B cell (primary cell): ENCODE results near the gene VTCN1. TPM values are rescaled to one million over a fixed set of nuclear protein-coding genes. Genes with fewer than 3 reads are reported as not detected.

Experiments used
- ATAC-seq: fragments of 200-7000 bp; cut with Tn5 transposase; one replicate; pipeline ENCODE4 v1.10.0; 2021; ENCODE audit warnings: low read depth, mild to moderate bottlenecking, moderate number of reproducible peaks, moderate library complexity
- CTCF ChIA-PET: fragments of 350-600 bp; sonication (Branson Sonifier 250); formaldehyde crosslinking; loops from one replicate; lab custom pipeline; 2021; ENCODE audit warnings: antibody characterized with exemption, inconsistent platforms; lab: Charles Lee
- POLR2A ChIA-PET: fragments of 350-600 bp; sonication (Branson Sonifier 250); formaldehyde crosslinking; loops from one replicate; lab custom pipeline; 2021; ENCODE audit warnings: antibody characterized with exemption; lab: Charles Lee
- DNase-seq: peaks from one replicate; pipeline ENCODE4 v3.0.0; 2013
- H2AFZ ChIP-seq: 2 replicates; pipeline ENCODE4 v1.6.1; 2012; ENCODE audit warnings: mild to moderate bottlenecking, low read depth, low read length; ENCODE audit not compliant: insufficient read depth, poor library complexity, severe bottlenecking
- H3K27ac ChIP-seq, 2 donors: 1 replicate in 1 of 2; 2 replicates in 1 of 2; pipeline ENCODE4 v1.5.1; 2012 to 2013; ENCODE audit warnings: low read length in 2 of 2, mild to moderate bottlenecking in 2 of 2, moderate library complexity in 1 of 2
- H3K27me3 ChIP-seq, 4 experiments: fragments of 200-600 bp in 1 of 4; sonication (generic) in 1 of 4; replicated peaks in 1 of 4; 1 replicate in 2 of 4; 2 replicates in 2 of 4; pipeline versions ENCODE4 v1.6.1 to v1.7.0; 2013 to 2016; ENCODE audit warnings: low read length in 3 of 4, mild to moderate bottlenecking in 2 of 4, mixed read lengths in 1 of 4, moderate library complexity in 1 of 4; ENCODE audit not compliant: insufficient read depth in 4 of 4, control insufficient read depth in 3 of 4; ENCODE audit errors: control extremely low read depth in 1 of 4
- H3K36me3 ChIP-seq, 2 experiments: replicated peaks in 1 of 2; 1 replicate in 1 of 2; 2 replicates in 1 of 2; pipeline versions ENCODE4 v1.6.1 to v1.7.1; 2013; ENCODE audit warnings: low read length in 1 of 2; ENCODE audit not compliant: insufficient read depth in 2 of 2, control insufficient read depth in 1 of 2; ENCODE audit errors: control extremely low read depth in 1 of 2, extremely low read depth in 1 of 2
- H3K4me1 ChIP-seq, 2 donors: fragments of 200-600 bp in 1 of 2; sonication (generic) in 1 of 2; 1 replicate in 1 of 2; 2 replicates in 1 of 2; pipeline versions ENCODE4 v1.5.1 to v1.6.1; 2013 to 2017; ENCODE audit warnings: low read length in 2 of 2; ENCODE audit not compliant: control insufficient read depth in 2 of 2, insufficient read depth in 2 of 2
- H3K4me2 ChIP-seq: replicated peaks from 2 replicates; pipeline ENCODE3; 2012; ENCODE audit warnings: mild to moderate bottlenecking, low read depth, low read length; ENCODE audit not compliant: poor library complexity, severe bottlenecking
- H3K4me3 ChIP-seq, 5 experiments: fragments of 200-600 bp in 1 of 5; sonication (generic) in 1 of 5; 1 replicate in 3 of 5; 2 replicates in 2 of 5; pipeline versions ENCODE4 v1.5.1 to v1.7.0; 2011 to 2016; ENCODE audit warnings: low read length in 4 of 5, mild to moderate bottlenecking in 4 of 5, low read depth in 2 of 5, control low read depth in 1 of 5, moderate library complexity in 1 of 5; ENCODE audit not compliant: insufficient read depth in 1 of 5; ENCODE audit errors: control extremely low read depth in 1 of 5, extremely low read depth in 1 of 5
- H3K79me2 ChIP-seq: fragments of 200-600 bp; sonication (generic); one replicate; pipeline ENCODE4 v1.6.0; 2016; ENCODE audit warnings: low read length; ENCODE audit not compliant: control insufficient read depth, insufficient read depth
- H3K9ac ChIP-seq: fragments of 200-600 bp; sonication (generic); 2 replicates; pipeline ENCODE4 v1.6.1; 2017; ENCODE audit warnings: mild to moderate bottlenecking, low read length, moderate library complexity
- H3K9me3 ChIP-seq, 3 donors: one replicate each; pipeline versions ENCODE4 v1.6.1 to v1.7.1; 2013; ENCODE audit warnings: low read length in 2 of 3; ENCODE audit not compliant: control insufficient read depth in 2 of 3, insufficient read depth in 1 of 3; ENCODE audit errors: control extremely low read depth in 1 of 3
- H4K20me1 ChIP-seq: 2 replicates; pipeline ENCODE4 v1.6.0; 2012; ENCODE audit warnings: mild to moderate bottlenecking, low read length; ENCODE audit not compliant: insufficient read depth, control insufficient read depth, poor library complexity, severe bottlenecking
- H3K27ac Mint-ChIP-seq: one replicate; pipeline ENCODE4 v1.8.0; 2021; ENCODE audit warnings: mixed read lengths
- H3K27me3 Mint-ChIP-seq: one replicate; pipeline ENCODE4 v1.8.0; 2021; ENCODE audit warnings: mixed read lengths
- H3K4me1 Mint-ChIP-seq: one replicate; pipeline ENCODE4 v1.8.0; 2021; ENCODE audit warnings: mixed read lengths
- H3K4me3 Mint-ChIP-seq: one replicate; pipeline ENCODE4 v1.8.0; 2021; ENCODE audit warnings: mixed read lengths
- H3K9me3 Mint-ChIP-seq: one replicate; pipeline ENCODE4 v1.8.0; 2022; ENCODE audit warnings: mixed read lengths; ENCODE audit not compliant: insufficient read depth
- EZH2 ChIP-seq: IDR thresholded peaks from 2 replicates; pipeline ENCODE4 v1.6.1; 2012; ENCODE audit warnings: borderline replicate concordance, low read depth, mild to moderate bottlenecking, moderate library complexity, low read length; ENCODE audit not compliant: insufficient read depth, poor library complexity, severe bottlenecking
- WGBS: methylation state at CpG from one replicate; pipeline ENCODE4 v1.1.5; 2013; ENCODE audit warnings: missing lambda C conversion rate; ENCODE audit not compliant: insufficient coverage; 5-methylcytosine and 5-hydroxymethylcytosine counted together
- intact Hi-C: fragments of 100-400 bp; cut with micrococcal nuclease; formaldehyde crosslinking; loops from one replicate; pipeline ENCODE4 v1.10.0; 2022
- polyA plus RNA-seq: library from polyadenylated mRNA; depleted of rRNA; stranded (reverse); fragments of >200 nt; gene quantifications from 2 replicates; pipeline ENCODE4 v1.2.3, GENCODE V29; 2012
- total RNA-seq, 2 donors: library from RNA; stranded (reverse); fragments of 120-200 nt in 1 of 2; gene quantifications; 1 replicate in 1 of 2; 2 replicates in 1 of 2; pipeline versions ENCODE4 v1.2.3 to v1.2.4, GENCODE V29; 2013 to 2022
- TF ChIP-seq, protein P1 (sequence below): fragments of 200-600 bp; IDR thresholded peaks from one replicate; pipeline ENCODE4 v1.8.0; 2022; ENCODE audit warnings: antibody characterized with exemption, mild to moderate bottlenecking

Gene VTCN1
- total and polyA plus RNA-seq, 2 donors (not counting 1 experiment from before 2014, with no cell fraction given): not detected

- peaks cover 0 to 7% (median 1%) of the 10 kb centered on the region in 4 experiments for H3K27me3 ChIP-seq
- Mint-ChIP-seq H3K4me1 (no peaks in the 10 kb centered on the region), H3K9me3 (peaks cover 3% of the 10 kb centered on the region), H3K27me3 (peaks cover 14% of the 10 kb centered on the region), H3K27ac (no peak overlapping the region), H3K4me3 (no peak overlapping the region)
- WGBS: 81% methylated on average over 3 of the region's 5 CpGs
- H2AFZ ChIP-seq: no peak overlapping the region
- no peak overlapping the region for H3K27ac ChIP-seq
- ATAC-seq (no peak), DNase-seq (no peak)
- H3K36me3 ChIP-seq: no peaks in the 10 kb centered on the region
- H3K9me3 ChIP-seq: peaks cover 0 to 10% (median 0%) of the 10 kb centered on the region in 3 donors
- no peaks in the 10 kb centered on the region for H4K20me1 ChIP-seq
- intact Hi-C loops: no loop called here
- TF ChIP-seq EZH2: no peak
- TF ChIP-seq, protein P1, sequence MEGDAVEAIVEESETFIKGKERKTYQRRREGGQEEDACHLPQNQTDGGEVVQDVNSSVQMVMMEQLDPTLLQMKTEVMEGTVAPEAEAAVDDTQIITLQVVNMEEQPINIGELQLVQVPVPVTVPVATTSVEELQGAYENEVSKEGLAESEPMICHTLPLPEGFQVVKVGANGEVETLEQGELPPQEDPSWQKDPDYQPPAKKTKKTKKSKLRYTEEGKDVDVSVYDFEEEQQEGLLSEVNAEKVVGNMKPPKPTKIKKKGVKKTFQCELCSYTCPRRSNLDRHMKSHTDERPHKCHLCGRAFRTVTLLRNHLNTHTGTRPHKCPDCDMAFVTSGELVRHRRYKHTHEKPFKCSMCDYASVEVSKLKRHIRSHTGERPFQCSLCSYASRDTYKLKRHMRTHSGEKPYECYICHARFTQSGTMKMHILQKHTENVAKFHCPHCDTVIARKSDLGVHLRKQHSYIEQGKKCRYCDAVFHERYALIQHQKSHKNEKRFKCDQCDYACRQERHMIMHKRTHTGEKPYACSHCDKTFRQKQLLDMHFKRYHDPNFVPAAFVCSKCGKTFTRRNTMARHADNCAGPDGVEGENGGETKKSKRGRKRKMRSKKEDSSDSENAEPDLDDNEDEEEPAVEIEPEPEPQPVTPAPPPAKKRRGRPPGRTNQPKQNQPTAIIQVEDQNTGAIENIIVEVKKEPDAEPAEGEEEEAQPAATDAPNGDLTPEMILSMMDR: no peak
- H3K79me2 ChIP-seq: no peaks in the 10 kb centered on the region
- H3K9ac ChIP-seq: no peak overlapping the region
- H3K4me3 ChIP-seq: no peak overlapping the region
- ChIA-PET CTCF (no interaction called here), POLR2A (no interaction called here)
- H3K4me2 ChIP-seq: no peak overlapping the region
- no peaks in the 10 kb centered on the region for H3K4me1 ChIP-seq
These were observed 22.4 kb downstream of the VTCN1 start for GRCh38 chr1:117188170-117188815.

DNA sequence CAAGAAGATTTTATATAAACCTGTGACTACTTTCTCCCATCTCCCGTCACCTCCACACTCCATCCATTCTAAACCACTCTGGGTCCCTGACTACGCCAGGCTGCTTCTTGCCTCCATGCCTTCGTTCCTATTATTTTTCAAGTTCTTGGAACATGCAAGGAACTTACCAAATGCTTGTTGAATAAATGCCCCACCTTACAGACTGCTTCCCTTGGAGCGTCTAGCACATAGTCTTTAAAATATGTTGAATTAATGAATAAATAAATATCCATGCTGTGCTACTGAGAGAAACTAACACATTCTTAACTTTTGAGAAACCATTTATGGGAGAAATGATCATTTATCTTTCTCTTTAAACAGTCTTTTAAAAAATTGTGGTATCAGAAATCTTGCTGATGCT is 27.6 kb downstream of the VTCN1 start:
- 100% methylated on average over 1 of the region's 4 CpGs for WGBS
- peaks cover 9% of the 10 kb centered on the region for H3K27me3 Mint-ChIP-seq
- no peak for TF ChIP-seq EZH2
- TF ChIP-seq, protein P1: no peak
- H3K27ac ChIP-seq: no peak overlapping the region
- no peaks in the 10 kb centered on the region for H3K36me3 ChIP-seq
- no peak for ATAC-seq
- H3K4me1 Mint-ChIP-seq: no peaks in the 10 kb centered on the region
- H3K9me3 ChIP-seq: peaks cover 0 to 3% (median 0%) of the 10 kb centered on the region in 3 donors
- peaks cover 0 to 5% (median under 1%) of the 10 kb centered on the region in 4 experiments for H3K27me3 ChIP-seq
- H3K79me2 ChIP-seq: no peaks in the 10 kb centered on the region
- ChIA-PET CTCF (no interaction called here), POLR2A (no interaction called here)
- H3K4me2 ChIP-seq: no peak overlapping the region
- H3K9ac ChIP-seq: no peak overlapping the region
- H3K4me3 ChIP-seq: no peak overlapping the region
- intact Hi-C loops: no loop called here
- H2AFZ ChIP-seq: no peak overlapping the region
- no peaks in the 10 kb centered on the region for H4K20me1 ChIP-seq
- no peak overlapping the region for H3K4me3 Mint-ChIP-seq
- DNase-seq: no peak
- H3K4me1 ChIP-seq: no peaks in the 10 kb centered on the region
- H3K27ac Mint-ChIP-seq: no peak overlapping the region
- H3K9me3 Mint-ChIP-seq: no peaks in the 10 kb centered on the region
